GM23338 (cell line): ENCODE measurements around the gene TGFB3. TPM values are rescaled to one million over a fixed set of nuclear protein-coding genes. Genes with fewer than 3 reads are reported as not detected.

ENCODE experiments used
- ATAC-seq: fragments of 200-7000 bp; cut with Tn5 transposase; 3 replicates; pipeline ENCODE4 v1.9.1; 2020
- DNase-seq: peaks from one replicate; pipeline ENCODE4 v3.0.0-alpha.2; 2015; ENCODE audit warnings: low spot score
- H2AFZ ChIP-seq: fragments of 200-600 bp; sonication (generic); 2 replicates; pipeline ENCODE4 v1.8.0; 2016; ENCODE audit warnings: antibody characterized with exemption, mild to moderate bottlenecking, moderate library complexity
- H3F3A ChIP-seq: fragments of 200-600 bp; sonication (generic); replicated peaks from 2 replicates; pipeline ENCODE4 v1.8.0; 2017; ENCODE audit warnings: antibody characterized with exemption, mixed run types, low read depth
- H3K27ac ChIP-seq: fragments of 200-600 bp; sonication (generic); 2 replicates; pipeline ENCODE4 v1.6.1; 2016; ENCODE audit warnings: low read depth
- H3K27me3 ChIP-seq: fragments of 200-600 bp; sonication (generic); 2 replicates; pipeline ENCODE4 v1.8.0; 2016; ENCODE audit warnings: mild to moderate bottlenecking, mixed run types, moderate library complexity; ENCODE audit not compliant: insufficient read depth
- H3K36me3 ChIP-seq: fragments of 200-600 bp; sonication (generic); 2 replicates; pipeline ENCODE4 v1.8.0; 2016; ENCODE audit warnings: mild to moderate bottlenecking; ENCODE audit not compliant: insufficient read depth
- H3K4me1 ChIP-seq: fragments of 200-600 bp; sonication (generic); 2 replicates; pipeline ENCODE4 v1.8.0; 2016; ENCODE audit warnings: mild to moderate bottlenecking, moderate library complexity; ENCODE audit not compliant: insufficient read depth
- H3K4me2 ChIP-seq: fragments of 200-600 bp; sonication (generic); 2 replicates; pipeline ENCODE4 v1.7.1; 2017; ENCODE audit warnings: mixed run types
- H3K4me3 ChIP-seq: fragments of 200-600 bp; sonication (generic); 2 replicates; pipeline ENCODE4 v1.6.1; 2016; ENCODE audit warnings: mixed run types
- H3K79me2 ChIP-seq: fragments of 200-600 bp; sonication (generic); replicated peaks from 2 replicates; pipeline ENCODE4 v1.8.0; 2017; ENCODE audit warnings: mild to moderate bottlenecking; ENCODE audit not compliant: insufficient read depth
- H3K9me2 ChIP-seq: fragments of 200-600 bp; sonication (generic); 2 replicates; pipeline ENCODE4 v1.8.0; 2017; ENCODE audit not compliant: insufficient read depth
- H4K20me1 ChIP-seq: fragments of 200-600 bp; sonication (generic); replicated peaks from 2 replicates; pipeline ENCODE4 v1.8.0; 2017; ENCODE audit warnings: mild to moderate bottlenecking; ENCODE audit not compliant: insufficient read depth
- H3K27ac Mint-ChIP-seq: 2 replicates; pipeline ENCODE4 v1.8.0; 2020; ENCODE audit warnings: inconsistent platforms, mild to moderate bottlenecking, moderate library complexity, mixed read lengths
- H3K27me3 Mint-ChIP-seq: 3 replicates; pipeline ENCODE4 v1.8.0; 2022; ENCODE audit warnings: low read depth, mild to moderate bottlenecking, moderate library complexity, mixed read lengths, inconsistent platforms; ENCODE audit not compliant: insufficient read depth, poor library complexity
- H3K36me3 Mint-ChIP-seq: 3 replicates; pipeline ENCODE4 v1.8.0; 2021; ENCODE audit warnings: low read depth, mild to moderate bottlenecking, inconsistent platforms, moderate library complexity, mixed read lengths
- H3K4me1 Mint-ChIP-seq: 3 replicates; pipeline ENCODE4 v1.8.0; 2020; ENCODE audit warnings: mild to moderate bottlenecking, inconsistent platforms, mixed read lengths
- H3K4me3 Mint-ChIP-seq: 3 replicates; pipeline ENCODE4 v1.8.0; 2021; ENCODE audit warnings: moderate library complexity, mild to moderate bottlenecking, inconsistent platforms, mixed read lengths
- H3K9me3 Mint-ChIP-seq: 3 replicates; pipeline ENCODE4 v1.8.0; 2020; ENCODE audit warnings: moderate library complexity, mild to moderate bottlenecking, inconsistent platforms, mixed read lengths
- CREB1 ChIP-seq: fragments of 250-450 bp; sonication (Bioruptor Pico); IDR thresholded peaks from 2 replicates; pipeline ENCODE4 v1.5.0; 2020; ENCODE audit warnings: low read depth, mild to moderate bottlenecking, moderate library complexity
- CTCF ChIP-seq, 2 experiments: fragments of 200-600 bp in 1 of 2; sonication (generic) in 1 of 2; conservative IDR thresholded peaks; 2 replicates each; pipeline versions ENCODE4 v1.5.1 to v1.6.1; 2016 to 2017; ENCODE audit warnings: antibody characterized with exemption in 2 of 2, low read depth in 2 of 2, mild to moderate bottlenecking in 2 of 2, moderate library complexity in 1 of 2
- ETS1 ChIP-seq: IDR thresholded peaks from 2 replicates; pipeline ENCODE4 v1.6.1; 2016; ENCODE audit warnings: antibody characterized with exemption
- EZH2 ChIP-seq: fragments of 200-600 bp; sonication (generic); IDR thresholded peaks from one replicate; pipeline ENCODE4 v1.8.0; 2017; ENCODE audit warnings: antibody characterized with exemption, mild to moderate bottlenecking, low read depth; ENCODE audit not compliant: unreplicated experiment
- EZH2phosphoT487 ChIP-seq: fragments of 200-600 bp; sonication (generic); IDR thresholded peaks from one replicate; pipeline ENCODE4 v1.8.1; 2018; ENCODE audit warnings: antibody characterized with exemption; ENCODE audit not compliant: unreplicated experiment
- JUNB ChIP-seq: IDR thresholded peaks from one replicate; pipeline ENCODE4 v1.6.1; 2016; ENCODE audit warnings: antibody characterized with exemption; ENCODE audit not compliant: unreplicated experiment
- NANOG ChIP-seq: IDR thresholded peaks from 2 replicates; pipeline ENCODE4 v1.6.1; 2016; ENCODE audit warnings: antibody characterized with exemption, borderline replicate concordance
- POLR2AphosphoS5 ChIP-seq: IDR thresholded peaks from 2 replicates; pipeline ENCODE4 v1.6.1; 2016; ENCODE audit warnings: antibody characterized with exemption, low read depth
- STAT1 ChIP-seq: IDR thresholded peaks from one replicate; pipeline ENCODE4 v1.6.1; 2016; ENCODE audit warnings: antibody characterized with exemption; ENCODE audit not compliant: unreplicated experiment
- ZNF114 ChIP-seq: fragments of 250-450 bp; sonication (Bioruptor Pico); IDR thresholded peaks from 2 replicates; pipeline ENCODE4 v1.5.0; 2020; ENCODE audit warnings: mild to moderate bottlenecking, moderate library complexity
- ZNF331 ChIP-seq: fragments of 250-450 bp; sonication (Bioruptor Pico); IDR thresholded peaks from 2 replicates; pipeline ENCODE4 v1.5.0; 2020; ENCODE audit warnings: low read depth, mild to moderate bottlenecking, moderate library complexity
- ZNF462 ChIP-seq: fragments of 250-450 bp; sonication (Bioruptor Pico); IDR thresholded peaks from 2 replicates; pipeline ENCODE4 v1.5.0; 2020; ENCODE audit warnings: mild to moderate bottlenecking, moderate library complexity
- polyA plus RNA-seq: library from polyadenylated mRNA; unstranded; fragments of >200 nt; fragmentation: Nextera tagmentation; extraction: Ambion mirVana; gene quantifications from 2 replicates; pipeline ENCODE4 v1.2.1, GENCODE V29; 2016
- total RNA-seq: library from RNA; depleted of rRNA; stranded (reverse); fragments of >200 nt; shearing (Covaris generic); gene quantifications from 2 replicates; pipeline ENCODE4 v1.2.3, GENCODE V29; 2014
- TF ChIP-seq, protein P1 (sequence below): IDR thresholded peaks from one replicate; pipeline ENCODE4 v1.6.1; 2018; ENCODE audit warnings: antibody characterized with exemption; ENCODE audit not compliant: unreplicated experiment

TGFB3 gene
- total and polyA plus RNA-seq, 2 experiments from 2014 or later: 0.17 to 0.87 TPM

GRCh38 chr14:75977582-75977943 lies 4.2 kb downstream of the TGFB3 start:
- H4K20me1 ChIP-seq: no peaks in the 10 kb centered on the region; the same call in 1 of the 2 replicates
- H3K4me1 Mint-ChIP-seq: peaks cover 41% of the 10 kb centered on the region
- H3K4me1 ChIP-seq: peaks cover 28% of the 10 kb centered on the region
- H3K27me3 Mint-ChIP-seq: peaks cover 13% of the 10 kb centered on the region
- DNase-seq (no peak), ATAC-seq (no peak)
- no peak overlapping the region for H3K27ac ChIP-seq
- H3K9me3 Mint-ChIP-seq: no peaks in the 10 kb centered on the region; the same call in 2 of the 3 replicates
- H2AFZ ChIP-seq: no peak overlapping the region
- no peaks in the 10 kb centered on the region for H3K9me2 ChIP-seq
- H3K27me3 ChIP-seq: peaks cover 14% of the 10 kb centered on the region
- no peak for TF ChIP-seq EZH2phosphoT487
- TF ChIP-seq EZH2: no peak
- TF ChIP-seq ZNF462: no peak
- TF ChIP-seq ZNF114: no peak
- TF ChIP-seq CREB1 (CRISPR knock-in tag): no peak
- TF ChIP-seq JUNB: no peak
- TF ChIP-seq ZNF331 (CRISPR knock-in tag): no peak
- no peak for TF ChIP-seq STAT1
- TF ChIP-seq NANOG: no peak
- TF ChIP-seq POLR2AphosphoS5: no peak
- TF ChIP-seq, protein P1, sequence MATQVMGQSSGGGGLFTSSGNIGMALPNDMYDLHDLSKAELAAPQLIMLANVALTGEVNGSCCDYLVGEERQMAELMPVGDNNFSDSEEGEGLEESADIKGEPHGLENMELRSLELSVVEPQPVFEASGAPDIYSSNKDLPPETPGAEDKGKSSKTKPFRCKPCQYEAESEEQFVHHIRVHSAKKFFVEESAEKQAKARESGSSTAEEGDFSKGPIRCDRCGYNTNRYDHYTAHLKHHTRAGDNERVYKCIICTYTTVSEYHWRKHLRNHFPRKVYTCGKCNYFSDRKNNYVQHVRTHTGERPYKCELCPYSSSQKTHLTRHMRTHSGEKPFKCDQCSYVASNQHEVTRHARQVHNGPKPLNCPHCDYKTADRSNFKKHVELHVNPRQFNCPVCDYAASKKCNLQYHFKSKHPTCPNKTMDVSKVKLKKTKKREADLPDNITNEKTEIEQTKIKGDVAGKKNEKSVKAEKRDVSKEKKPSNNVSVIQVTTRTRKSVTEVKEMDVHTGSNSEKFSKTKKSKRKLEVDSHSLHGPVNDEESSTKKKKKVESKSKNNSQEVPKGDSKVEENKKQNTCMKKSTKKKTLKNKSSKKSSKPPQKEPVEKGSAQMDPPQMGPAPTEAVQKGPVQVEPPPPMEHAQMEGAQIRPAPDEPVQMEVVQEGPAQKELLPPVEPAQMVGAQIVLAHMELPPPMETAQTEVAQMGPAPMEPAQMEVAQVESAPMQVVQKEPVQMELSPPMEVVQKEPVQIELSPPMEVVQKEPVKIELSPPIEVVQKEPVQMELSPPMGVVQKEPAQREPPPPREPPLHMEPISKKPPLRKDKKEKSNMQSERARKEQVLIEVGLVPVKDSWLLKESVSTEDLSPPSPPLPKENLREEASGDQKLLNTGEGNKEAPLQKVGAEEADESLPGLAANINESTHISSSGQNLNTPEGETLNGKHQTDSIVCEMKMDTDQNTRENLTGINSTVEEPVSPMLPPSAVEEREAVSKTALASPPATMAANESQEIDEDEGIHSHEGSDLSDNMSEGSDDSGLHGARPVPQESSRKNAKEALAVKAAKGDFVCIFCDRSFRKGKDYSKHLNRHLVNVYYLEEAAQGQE: no peak
- TF ChIP-seq ETS1: no peak
- TF ChIP-seq CTCF (conservative IDR thresholded peaks at IDR 0.05; ENCODE audit: low read depth in 2 of 2): no peak
- no peak overlapping the region for H3K4me3 Mint-ChIP-seq
- H3K27ac Mint-ChIP-seq: no peak overlapping the region
- no peaks in the 10 kb centered on the region for H3K36me3 ChIP-seq
- H3K79me2 ChIP-seq: no peaks in the 10 kb centered on the region
- no peak overlapping the region; the same call in 1 of the 2 replicates for H3K4me2 ChIP-seq
- H3K4me3 ChIP-seq: no peak overlapping the region
- H3K36me3 Mint-ChIP-seq: no peaks in the 10 kb centered on the region
- no peaks in the 10 kb centered on the region for H3F3A ChIP-seq
